ENCODE data around the gene KMO. TPM values are rescaled to one million over a fixed set of nuclear protein-coding genes. Genes with fewer than 3 reads are reported as not detected.

The KMO gene
- 0.90 to 1.7 TPM (median 1.2 TPM) in 5 replicates for total RNA-seq (2022; extraction: Qiagen RNA extraction; ENCODE audit: low read depth)

DNA sequence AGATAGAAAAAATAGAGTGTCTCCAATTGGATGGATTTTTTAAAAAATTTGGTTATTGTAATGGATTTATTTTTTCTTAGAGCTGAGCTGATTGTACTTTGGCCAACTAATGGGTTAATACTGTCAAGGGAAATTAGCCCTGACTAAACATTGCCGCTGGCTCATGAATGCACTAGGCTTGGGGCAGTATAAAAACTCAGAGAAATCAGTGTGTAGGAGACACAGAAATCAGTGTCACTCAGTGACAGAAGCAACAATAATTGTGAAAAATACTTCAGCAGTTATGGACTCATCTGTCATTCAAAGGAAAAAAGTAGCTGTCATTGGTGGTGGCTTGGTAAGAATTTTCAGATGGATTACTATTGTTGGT lies at the start of gene KMO:
Gene KMO, plus strand, starts transcription at position 217 of the 370 bp plus-strand sequence. Its CDS starts 67 bp downstream, at position 284.

DNA sequence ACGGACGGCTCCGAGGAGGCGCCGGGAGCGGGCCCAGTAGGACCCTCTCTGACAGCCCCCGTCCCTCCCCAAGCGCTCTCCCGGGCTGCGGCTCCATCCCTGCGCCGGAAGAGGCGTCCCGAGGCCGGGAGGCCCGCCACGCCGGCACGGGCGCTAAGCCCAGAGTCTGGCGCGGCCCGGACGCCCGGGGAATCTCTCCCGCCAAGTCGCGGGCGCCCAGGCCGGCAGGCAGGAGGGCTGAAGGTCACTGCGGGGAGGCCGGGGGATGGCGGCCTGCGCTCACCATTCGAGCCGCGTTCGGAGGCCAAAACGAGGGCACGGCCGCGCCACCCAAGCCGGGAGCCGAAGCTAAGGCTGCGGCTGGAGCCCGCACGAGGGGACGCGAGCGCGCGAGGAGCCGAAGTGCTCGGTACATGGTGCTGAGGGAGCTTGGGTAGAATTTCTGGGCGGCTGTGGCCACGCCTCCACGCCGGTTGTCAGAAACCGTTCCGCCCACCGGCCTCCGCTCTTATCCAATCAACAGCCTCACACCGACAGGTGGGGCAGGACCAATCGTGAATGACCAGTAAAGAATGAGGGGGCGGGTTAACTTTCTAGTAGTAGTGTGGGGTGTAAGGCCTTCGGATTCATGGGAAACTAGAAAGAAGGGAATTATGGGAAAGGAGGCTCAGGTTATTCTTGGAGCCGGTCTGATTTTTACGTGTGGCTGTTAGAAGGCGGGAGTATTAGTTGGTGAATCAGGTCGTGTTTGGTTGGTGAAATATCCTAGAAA lies 12.7 kb upstream of the KMO start, which contains the start of gene FH:
Gene FH, minus strand, starts transcription at position 448 of the 772 bp plus-strand sequence. Its CDS starts 33 bp downstream, at position 415.

DNA sequence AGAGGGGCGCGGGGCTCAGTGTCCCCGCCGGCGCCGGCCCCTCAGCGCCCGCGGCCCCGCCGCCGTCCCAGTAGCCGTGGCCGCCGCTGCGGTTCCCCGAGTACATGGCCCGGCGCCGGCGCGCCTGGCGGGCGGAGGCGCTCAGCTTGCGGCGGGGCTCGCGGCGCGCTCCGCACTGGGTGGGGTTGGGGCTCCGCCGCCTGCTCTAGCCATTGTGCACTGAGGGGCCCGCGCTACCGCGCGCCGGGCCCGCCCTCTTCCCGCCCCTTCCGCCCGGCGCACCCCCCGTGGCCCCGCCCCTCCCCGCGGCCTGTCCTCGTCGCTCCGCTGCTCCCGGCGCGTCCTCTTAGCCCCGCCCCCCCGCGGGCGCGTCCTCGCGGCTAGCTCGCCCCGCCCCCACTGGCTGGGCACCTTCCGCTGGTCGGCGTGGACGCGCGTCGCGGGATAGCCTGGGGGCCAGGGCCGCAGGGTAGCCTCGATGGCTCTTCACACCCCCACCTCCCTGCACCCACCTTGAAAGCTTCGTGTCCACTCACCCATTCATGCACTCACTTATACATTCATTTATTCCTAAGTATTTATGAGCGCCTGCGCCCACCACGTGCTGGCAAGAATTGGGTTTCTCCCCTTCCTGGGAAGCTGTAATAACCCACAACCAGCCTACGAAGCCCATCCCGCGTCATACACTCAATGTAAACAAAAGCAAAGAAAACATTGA lies 108.1 kb downstream of the KMO start, which contains the start of the genes CHML and OPN3:
Gene CHML, minus strand, starts transcription at position 221 of the 718 bp plus-strand sequence. CDS start 4,603 bp downstream, outside the sequence.
Gene OPN3, minus strand, starts transcription at position 221 of the 718 bp plus-strand sequence. Its CDS starts 115 bp downstream, at position 106.

Other genes with a start within 250 kb of the KMO start
- gene RGS7, start 175.2 kb upstream of the KMO start, total RNA-seq (2022; extraction: Qiagen RNA extraction; ENCODE audit: low read depth) = 0.07 to 0.10 TPM (median 0.10 TPM) in 3 of 5 replicates, not detected in the others
- 89.2 to 97.6 TPM (median 96.2 TPM) in 5 replicates for gene FH, start 12.6 kb upstream of the KMO start, total RNA-seq (2022; extraction: Qiagen RNA extraction; ENCODE audit: low read depth)
- 4.5 to 9.2 TPM (median 7.8 TPM) in 5 replicates for gene CHML, start 108.0 kb downstream of the KMO start, total RNA-seq (2022; extraction: Qiagen RNA extraction; ENCODE audit: low read depth)
- 42.0 to 56.9 TPM (median 51.3 TPM) in 5 replicates for gene OPN3, start 108.0 kb downstream of the KMO start, total RNA-seq (2022; extraction: Qiagen RNA extraction; ENCODE audit: low read depth)
- not detected in 5 replicates for gene WDR64, start 119.9 kb downstream of the KMO start, total RNA-seq (2022; extraction: Qiagen RNA extraction; ENCODE audit: low read depth)